ENCODE data around the gene CHD5.

DNA sequence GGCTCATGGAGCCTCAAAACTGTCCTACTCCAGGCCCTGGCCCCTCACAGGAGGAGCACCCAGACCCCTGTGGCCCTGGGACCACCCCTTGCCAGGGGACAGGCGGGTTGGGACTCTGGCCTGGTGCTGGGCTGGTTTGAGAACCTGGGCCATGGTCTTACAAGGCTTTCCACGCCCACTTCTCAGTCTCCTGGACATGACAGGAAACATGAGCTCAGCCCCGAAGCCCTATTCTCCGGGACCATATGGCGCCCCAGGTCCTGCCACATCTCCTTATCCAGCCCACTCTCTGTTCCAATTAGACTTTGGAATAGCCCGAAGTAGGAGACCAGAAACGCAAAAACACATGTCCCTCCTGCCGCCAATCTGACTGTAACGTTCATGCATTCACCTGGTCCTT, 86.5 kb downstream of the CHD5 start:
- TF ChIP-seq POLR2A (IDR thresholded peaks at IDR 0.05) = no peak
- TF ChIP-seq CTCF (IDR thresholded peaks at IDR 0.05 in 4 of 5, conservative IDR thresholded peaks at IDR 0.05 in 1 of 5) = no peak

Measured in gastrocnemius medialis (tissue), 4 donors.